22Rv1 (cell line): Measurements from ENCODE around the gene SMDT1.
A peak's percentile ranks its signal among the peaks of the same experiment; 100 is the strongest.

Source experiments
- H3K27ac ChIP-seq: fragments of 450-650 bp; 2 replicates; pipeline ENCODE4 v1.5.1; 2017
- ZFX ChIP-seq: fragments of 450-650 bp; IDR thresholded peaks from 2 replicates; pipeline ENCODE4 v1.6.1; 2017; ENCODE audit warnings: antibody characterized with exemption, borderline replicate concordance
- TF ChIP-seq, protein P1 (sequence below): fragments of 450-650 bp; IDR thresholded peaks from 2 replicates; pipeline ENCODE4 v1.5.1; 2017; ENCODE audit warnings: mild to moderate bottlenecking

The SMDT1 gene

DNA sequence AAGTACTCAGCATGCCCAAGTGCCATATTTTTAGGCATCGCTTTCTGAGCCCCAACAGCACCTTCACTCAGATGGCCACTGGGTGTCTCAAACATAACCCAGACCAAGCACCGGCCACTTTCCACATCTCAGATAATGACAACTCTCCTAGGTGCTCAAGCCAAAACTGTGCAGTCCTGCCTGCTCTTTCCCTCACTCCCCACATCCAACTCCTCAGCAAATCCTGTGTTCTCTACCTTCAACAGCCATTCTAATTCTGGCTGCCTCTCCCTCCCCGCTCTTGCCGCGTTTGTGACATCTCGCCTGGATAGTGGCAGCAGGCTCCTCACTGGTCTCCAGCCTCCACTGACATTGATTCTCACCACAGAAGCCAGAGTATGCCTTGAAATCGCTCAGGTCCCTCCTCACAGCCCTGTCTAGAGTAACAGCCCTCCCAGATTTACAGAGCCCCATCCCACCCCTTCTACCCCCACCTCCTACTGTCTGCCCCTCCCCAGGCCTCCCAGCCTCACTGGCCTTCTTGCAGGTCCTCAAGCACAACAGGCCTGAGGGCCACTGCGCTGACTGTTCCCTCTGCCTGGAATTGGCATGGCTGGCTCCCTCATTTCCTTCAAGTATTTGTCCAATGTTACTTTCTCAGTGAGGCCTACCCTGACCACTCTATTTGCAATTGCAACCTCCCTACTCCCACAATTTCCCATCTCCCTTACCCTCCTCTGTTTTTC, 6.7 kb upstream of the SMDT1 start:
- TF ChIP-seq, protein P1, sequence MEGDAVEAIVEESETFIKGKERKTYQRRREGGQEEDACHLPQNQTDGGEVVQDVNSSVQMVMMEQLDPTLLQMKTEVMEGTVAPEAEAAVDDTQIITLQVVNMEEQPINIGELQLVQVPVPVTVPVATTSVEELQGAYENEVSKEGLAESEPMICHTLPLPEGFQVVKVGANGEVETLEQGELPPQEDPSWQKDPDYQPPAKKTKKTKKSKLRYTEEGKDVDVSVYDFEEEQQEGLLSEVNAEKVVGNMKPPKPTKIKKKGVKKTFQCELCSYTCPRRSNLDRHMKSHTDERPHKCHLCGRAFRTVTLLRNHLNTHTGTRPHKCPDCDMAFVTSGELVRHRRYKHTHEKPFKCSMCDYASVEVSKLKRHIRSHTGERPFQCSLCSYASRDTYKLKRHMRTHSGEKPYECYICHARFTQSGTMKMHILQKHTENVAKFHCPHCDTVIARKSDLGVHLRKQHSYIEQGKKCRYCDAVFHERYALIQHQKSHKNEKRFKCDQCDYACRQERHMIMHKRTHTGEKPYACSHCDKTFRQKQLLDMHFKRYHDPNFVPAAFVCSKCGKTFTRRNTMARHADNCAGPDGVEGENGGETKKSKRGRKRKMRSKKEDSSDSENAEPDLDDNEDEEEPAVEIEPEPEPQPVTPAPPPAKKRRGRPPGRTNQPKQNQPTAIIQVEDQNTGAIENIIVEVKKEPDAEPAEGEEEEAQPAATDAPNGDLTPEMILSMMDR: no peak
- TF ChIP-seq ZFX: no peak
- no peak overlapping the region for H3K27ac ChIP-seq

DNA sequence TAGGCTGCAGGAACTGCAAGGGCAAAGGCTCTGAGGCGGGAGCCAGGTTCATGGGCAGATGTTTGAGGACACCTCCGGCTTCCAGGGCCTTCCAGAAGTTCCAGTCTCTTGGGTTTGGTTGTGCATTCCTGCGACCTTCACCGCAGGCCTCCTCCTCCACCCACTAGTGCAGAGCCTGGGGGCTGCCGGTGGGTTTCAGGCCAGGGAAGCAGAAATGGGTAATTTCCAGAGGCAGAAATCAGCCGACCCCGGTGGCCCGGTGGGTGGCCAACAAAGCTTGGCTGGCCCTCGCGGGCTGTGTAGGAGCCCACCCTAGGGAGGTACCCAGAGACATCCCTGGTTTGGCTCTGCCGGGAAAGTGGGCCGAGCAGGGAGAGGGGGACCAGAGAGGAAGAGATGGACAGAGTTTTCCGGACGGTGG, 5.9 kb upstream of the SMDT1 start:
- TF ChIP-seq ZFX: no peak
- TF ChIP-seq, protein P1: no peak
- peak overlapping the region; percentile 62 for H3K27ac ChIP-seq

DNA sequence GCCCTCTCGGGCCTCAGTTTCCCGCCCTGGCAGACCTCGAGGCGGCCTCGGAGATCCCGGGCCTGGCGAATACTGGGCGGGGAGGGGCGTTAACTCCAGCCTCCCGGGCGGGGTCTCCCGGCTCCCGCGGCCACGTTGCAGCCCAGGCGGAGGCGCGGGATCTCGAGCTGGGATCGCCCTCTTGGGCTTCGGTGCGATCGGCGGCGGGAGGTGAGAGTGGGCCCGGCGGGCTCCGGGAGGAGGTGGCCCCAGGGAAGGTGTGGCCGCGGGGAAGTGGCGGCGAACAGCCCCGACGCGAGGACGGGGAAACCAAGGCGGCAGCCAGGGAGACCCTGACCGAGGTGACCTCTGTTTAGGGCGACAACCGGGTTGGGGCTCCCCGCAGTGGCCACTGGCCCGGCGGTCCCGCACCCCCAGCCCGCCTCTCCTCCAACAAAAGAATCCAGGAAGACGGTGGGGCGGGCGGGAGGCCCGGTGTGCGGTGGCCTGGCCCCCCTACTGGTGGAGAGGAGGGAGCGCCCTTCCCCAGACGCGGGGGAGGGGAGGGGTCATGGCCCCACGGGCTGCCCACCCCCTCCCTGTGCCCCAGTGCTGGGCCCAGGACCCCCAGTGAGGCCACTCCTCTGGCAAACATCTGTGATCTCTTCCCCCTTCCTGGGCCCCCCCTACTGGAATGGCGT, 5.2 kb upstream of the SMDT1 start, which contains the start of gene PHETA2:
PHETA2 (plus strand) TSS at position 117 of the 680 bp plus-strand sequence. CDS start 3,046 bp downstream, outside the sequence.
- H3K27ac ChIP-seq: peak within 1 kb of the TSS; percentile 62
- TF ChIP-seq, protein P1: peak; percentile 45
- no peak for TF ChIP-seq ZFX

DNA sequence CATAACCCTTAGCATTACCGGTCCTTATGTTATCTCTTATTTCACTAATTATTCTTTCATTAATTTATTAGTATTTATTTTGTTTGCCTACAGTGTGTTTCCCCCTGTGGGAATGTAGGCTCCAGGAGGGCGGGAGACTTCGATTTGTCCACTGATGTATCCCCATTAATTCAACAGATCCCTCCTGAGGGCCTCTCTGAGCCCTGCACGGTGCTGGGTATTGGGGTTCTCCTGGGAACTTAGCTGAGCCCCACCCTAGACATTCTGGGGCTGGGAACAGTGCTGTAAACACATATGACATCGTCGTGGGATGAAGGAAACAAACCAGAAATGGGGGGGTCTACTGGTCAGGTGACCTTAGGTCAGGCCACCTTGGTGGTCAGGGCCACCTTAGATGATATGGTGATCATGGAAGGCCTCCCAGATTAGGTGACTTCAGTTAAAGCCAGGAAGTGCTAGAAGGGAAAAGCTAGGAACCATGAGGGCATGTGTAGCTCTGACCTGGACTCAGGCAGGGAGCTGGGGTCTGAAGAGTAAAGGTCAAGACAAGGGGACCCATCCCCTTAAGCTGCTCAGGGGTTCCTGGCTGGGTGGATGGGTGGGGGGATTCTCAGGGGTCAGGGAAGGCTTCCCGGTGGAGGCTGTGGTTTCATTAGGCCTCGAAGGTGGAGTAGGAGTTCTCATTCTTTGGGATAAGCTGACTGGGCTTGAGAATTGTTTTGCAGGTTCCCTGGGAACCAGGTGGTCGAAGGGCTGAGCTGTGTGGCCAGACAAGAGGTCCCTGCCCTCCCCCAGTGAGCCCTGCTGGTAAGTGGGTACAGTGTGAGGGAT, 4.4 kb upstream of the SMDT1 start:
- H3K27ac ChIP-seq: peak overlapping the region; percentile 62
- TF ChIP-seq, protein P1: no peak
- TF ChIP-seq ZFX: no peak

DNA sequence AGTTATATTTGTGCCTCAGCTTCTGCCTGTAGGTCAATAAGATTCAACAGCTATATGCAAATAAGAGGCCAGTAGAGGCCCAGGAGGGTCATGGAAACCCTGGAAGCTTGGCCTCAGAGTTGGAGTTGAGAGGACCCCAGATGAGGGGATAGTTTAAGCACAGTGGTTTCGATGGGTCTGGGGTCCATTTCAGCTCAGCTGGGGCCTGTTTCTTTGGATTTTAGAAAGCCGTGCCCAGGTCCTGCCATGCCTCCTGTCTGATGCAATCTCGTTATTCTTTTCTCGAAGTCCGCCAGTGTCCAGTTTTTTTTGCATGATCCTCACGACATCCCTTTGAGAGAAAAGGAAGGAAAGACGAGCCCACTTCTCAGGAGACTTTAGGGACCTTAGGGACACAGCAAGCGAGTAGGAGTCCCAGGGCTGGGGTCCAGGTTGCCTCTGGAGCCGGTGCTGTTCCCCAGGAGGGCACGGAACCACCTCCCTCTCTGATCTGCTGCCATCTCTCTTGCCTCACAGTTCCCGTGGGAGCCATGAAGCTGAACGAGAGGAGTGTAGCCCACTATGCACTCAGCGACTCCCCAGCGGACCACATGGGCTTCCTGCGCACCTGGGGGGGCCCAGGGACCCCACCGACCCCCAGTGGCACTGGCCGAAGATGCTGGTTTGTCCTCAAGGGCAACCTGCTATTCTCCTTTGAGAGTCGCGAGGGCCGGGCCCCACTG, 2.6 kb upstream of the SMDT1 start:
- TF ChIP-seq ZFX: no peak
- TF ChIP-seq, protein P1: no peak
- H3K27ac ChIP-seq: no peak overlapping the region

DNA sequence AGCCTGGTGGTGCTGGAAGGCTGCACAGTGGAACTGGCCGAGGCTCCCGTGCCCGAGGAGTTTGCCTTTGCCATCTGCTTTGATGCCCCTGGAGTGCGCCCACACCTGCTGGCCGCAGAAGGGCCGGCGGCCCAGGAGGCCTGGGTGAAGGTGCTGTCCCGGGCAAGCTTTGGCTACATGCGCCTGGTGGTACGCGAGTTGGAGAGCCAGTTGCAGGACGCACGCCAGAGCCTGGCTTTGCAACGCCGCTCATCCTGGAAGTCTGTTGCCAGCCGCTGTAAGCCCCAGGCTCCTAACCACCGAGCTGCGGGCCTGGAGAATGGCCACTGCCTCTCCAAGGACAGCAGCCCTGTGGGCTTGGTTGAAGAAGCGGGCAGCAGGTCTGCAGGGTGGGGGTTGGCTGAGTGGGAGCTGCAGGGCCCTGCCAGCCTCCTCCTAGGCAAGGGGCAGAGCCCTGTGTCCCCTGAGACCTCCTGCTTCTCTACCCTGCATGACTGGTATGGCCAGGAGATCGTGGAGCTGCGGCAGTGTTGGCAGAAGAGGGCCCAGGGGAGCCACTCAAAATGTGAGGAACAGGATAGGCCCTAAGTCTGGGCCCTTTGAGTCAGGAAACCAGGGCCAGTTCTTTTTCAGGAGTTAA, 1.9 kb upstream of the SMDT1 start:
- no peak for TF ChIP-seq ZFX
- TF ChIP-seq, protein P1: no peak
- peak overlapping the region; percentile 91; the same call in 1 of the 2 replicates for H3K27ac ChIP-seq
